Neuron (in vitro differentiated cells): ENCODE results near the gene ABCF2.
A peak's percentile ranks its signal among the peaks of the same experiment; 100 is the strongest.

ENCODE experiments used
- H2AFZ ChIP-seq: one replicate; pipeline ENCODE4 v1.6.1; 2013; ENCODE audit warnings: low read depth, mild to moderate bottlenecking, inconsistent platforms, low read length, moderate library complexity
- H3K27me3 ChIP-seq: one replicate; pipeline ENCODE4 v1.6.1; 2013; ENCODE audit warnings: low read length; ENCODE audit not compliant: insufficient read depth
- H3K36me3 ChIP-seq: one replicate; pipeline ENCODE4 v1.6.1; 2013; ENCODE audit warnings: low read length; ENCODE audit not compliant: insufficient read depth
- H3K4me1 ChIP-seq: one replicate; pipeline ENCODE4 v1.6.1; 2013; ENCODE audit warnings: low read length; ENCODE audit not compliant: insufficient read depth
- H3K4me3 ChIP-seq: 2 replicates; pipeline ENCODE4 v1.5.1; 2013; ENCODE audit warnings: mild to moderate bottlenecking, low read length, moderate library complexity
- H3K9me3 ChIP-seq: one replicate; pipeline ENCODE4 v1.6.1; 2013; ENCODE audit warnings: low read length

Gene ABCF2

DNA sequence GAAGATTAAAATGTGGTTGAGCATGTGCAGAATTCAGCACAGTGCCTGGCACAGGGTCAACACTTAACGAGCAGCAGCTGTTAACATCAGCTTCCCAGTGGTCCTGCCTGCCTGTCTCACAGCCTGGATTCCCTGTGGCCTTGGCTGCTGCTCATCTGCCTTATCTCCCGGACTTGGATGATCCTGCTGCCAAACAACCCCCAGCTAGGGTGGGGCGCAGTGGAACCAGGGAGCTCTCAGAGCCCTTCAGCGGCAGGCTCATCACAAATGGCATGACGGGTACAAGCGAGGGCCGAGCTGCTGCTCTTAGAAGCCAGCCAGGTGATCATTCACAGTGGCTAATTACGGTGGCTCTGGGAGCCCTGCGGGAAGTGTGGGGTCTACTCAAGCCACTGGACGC, 34.5 kb upstream of the ABCF2 start:
- H3K27me3 ChIP-seq: peaks cover 6% of the 10 kb centered on the region
- H3K36me3 ChIP-seq: no peaks in the 10 kb centered on the region
- H2AFZ ChIP-seq: no peak overlapping the region
- H3K9me3 ChIP-seq: no peaks in the 10 kb centered on the region
- no peak overlapping the region for H3K4me3 ChIP-seq
- H3K4me1 ChIP-seq: no peaks in the 10 kb centered on the region

GRCh38 chr7:151260883-151261282, 33.9 kb upstream of the ABCF2 start:
- Histone ChIP-seq H3K36me3 (no peaks in the 10 kb centered on the region), H2AFZ (no peak overlapping the region), H3K27me3 (peaks cover 6% of the 10 kb centered on the region), H3K4me1 (no peaks in the 10 kb centered on the region), H3K9me3 (no peaks in the 10 kb centered on the region), H3K4me3 (no peak overlapping the region)

DNA sequence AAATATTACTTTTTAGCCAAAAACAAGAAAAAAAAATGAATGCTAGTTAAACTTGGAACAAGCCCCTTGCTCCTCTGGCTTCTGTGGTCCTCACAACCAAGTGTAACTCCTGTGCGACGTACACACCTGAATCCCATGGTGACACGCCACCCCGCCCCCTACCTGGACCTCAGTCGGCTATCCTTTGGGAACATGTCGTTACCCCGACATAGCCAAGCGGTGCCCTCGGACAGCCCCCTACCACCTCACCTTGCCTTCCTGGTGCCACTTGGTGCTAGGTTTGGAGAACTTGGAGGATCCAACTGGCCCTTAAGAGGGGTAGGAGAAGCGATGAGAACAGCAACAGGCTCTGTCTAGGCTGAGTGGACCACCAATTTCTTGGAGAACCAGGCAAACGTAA, 33.5 kb upstream of the ABCF2 start:
- H3K4me3 ChIP-seq: no peak overlapping the region
- H3K27me3 ChIP-seq: peaks cover 6% of the 10 kb centered on the region
- no peaks in the 10 kb centered on the region for H3K4me1 ChIP-seq
- H3K9me3 ChIP-seq: no peaks in the 10 kb centered on the region
- H2AFZ ChIP-seq: no peak overlapping the region
- no peaks in the 10 kb centered on the region for H3K36me3 ChIP-seq

DNA sequence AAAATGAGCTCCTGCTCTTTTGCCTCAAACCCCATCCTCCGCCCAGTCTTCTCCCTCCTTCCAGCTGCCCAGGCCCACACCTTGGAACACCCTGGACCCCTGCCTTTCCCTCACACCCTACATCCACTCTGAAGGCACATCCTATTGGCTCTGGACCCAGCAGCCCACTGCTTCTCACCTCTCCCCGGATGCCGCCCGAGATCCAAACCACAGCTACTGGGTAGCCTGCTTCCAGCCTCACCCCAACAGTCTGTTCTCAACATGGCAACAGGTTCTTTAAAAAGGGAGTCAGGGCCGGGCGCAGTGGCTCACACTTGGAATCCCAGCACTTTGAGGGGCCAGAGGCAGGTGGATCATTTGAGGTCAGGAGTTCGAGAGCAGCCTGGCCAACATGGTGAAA, 31.0 kb upstream of the ABCF2 start:
- peaks cover 10% of the 10 kb centered on the region for H3K4me1 ChIP-seq
- no peaks in the 10 kb centered on the region for H3K36me3 ChIP-seq
- no peak overlapping the region for H2AFZ ChIP-seq
- H3K4me3 ChIP-seq: no peak overlapping the region
- H3K27me3 ChIP-seq: peaks cover 2% of the 10 kb centered on the region
- H3K9me3 ChIP-seq: no peaks in the 10 kb centered on the region

DNA sequence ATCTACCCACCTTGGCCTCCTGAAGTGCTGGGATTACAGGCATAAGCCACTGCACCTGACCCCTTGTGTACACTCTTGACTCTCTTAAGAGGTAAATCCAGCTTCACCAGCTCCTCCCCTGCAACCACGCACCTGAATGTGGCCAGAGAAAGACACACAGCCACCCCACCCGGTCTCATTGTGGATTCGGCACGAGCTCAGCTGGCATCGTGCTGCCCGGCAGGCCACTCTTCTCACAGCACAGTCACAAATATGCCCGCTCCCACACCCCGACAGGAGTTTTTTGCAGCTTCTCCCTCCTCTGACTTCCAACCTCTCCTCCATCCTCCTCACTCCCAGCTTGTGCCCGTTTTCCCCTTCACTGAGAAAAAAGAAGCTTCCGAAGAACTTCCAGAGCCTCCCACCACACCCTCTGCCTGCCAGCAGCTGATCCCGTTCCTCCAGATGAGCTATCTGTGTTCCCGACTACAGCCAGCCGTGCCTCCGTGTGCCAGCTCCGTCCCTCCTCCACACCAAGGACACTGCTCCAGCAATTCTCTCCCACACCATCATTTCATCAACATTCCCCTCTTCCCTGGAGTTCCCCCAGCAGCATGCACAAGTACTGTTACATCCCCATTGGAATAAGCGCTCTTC, 29.5 kb upstream of the ABCF2 start:
- Histone ChIP-seq H3K9me3 (no peaks in the 10 kb centered on the region), H3K27me3 (no peaks in the 10 kb centered on the region), H3K36me3 (no peaks in the 10 kb centered on the region), H3K4me1 (peaks cover 14% of the 10 kb centered on the region), H2AFZ (no peak overlapping the region), H3K4me3 (no peak overlapping the region)

DNA sequence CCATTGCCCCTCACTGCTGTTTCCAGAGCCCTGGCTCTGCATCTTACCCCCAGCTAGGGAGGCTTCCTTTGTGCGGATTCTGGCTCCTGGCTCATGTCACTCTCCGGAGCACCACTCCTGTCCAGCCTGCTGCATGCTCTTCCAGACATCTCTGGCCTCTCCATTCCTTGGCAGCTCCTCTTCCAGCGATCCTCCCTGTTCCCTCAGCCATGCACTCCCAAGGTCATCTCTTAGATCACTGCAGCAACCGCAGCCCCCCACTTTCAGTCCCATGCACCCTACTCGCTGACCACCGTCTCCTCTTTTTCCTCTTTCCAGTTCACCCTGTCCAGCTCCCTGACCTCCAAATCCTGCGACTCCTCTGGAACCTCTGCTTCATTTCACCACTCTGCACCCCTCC, 28.4 kb upstream of the ABCF2 start:
- no peak overlapping the region for H2AFZ ChIP-seq

DNA sequence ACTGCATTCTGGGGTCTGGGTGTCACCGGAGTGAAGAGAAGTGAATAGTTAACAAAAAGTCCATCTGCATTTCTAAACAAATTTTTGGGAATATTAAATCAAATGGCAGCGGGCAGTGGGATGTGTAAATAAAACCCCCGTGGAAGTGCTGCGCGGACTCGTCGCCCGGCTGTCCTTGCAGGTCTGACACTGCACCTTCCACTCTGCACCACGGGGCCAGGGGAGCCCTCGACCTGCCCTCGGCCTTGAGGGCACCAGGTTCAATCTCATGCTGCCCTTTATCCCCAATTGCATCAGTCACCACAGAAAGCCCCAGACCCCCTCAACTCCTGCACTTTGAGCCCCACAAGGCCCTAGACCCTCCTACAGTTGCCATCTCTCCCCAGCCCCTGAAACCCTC, 27.8 kb upstream of the ABCF2 start:
- peaks cover 29% of the 10 kb centered on the region for H3K4me1 ChIP-seq
- H2AFZ ChIP-seq: no peak overlapping the region
- H3K9me3 ChIP-seq: no peaks in the 10 kb centered on the region
- H3K27me3 ChIP-seq: no peaks in the 10 kb centered on the region
- no peaks in the 10 kb centered on the region for H3K36me3 ChIP-seq
- H3K4me3 ChIP-seq: no peak overlapping the region

More for the DNA sequence above, 28.4 kb upstream of the ABCF2 start:
- H3K4me3 ChIP-seq: no peak overlapping the region
- H3K27me3 ChIP-seq: no peaks in the 10 kb centered on the region
- H3K36me3 ChIP-seq: no peaks in the 10 kb centered on the region
- H3K4me1 ChIP-seq: peaks cover 23% of the 10 kb centered on the region
- H3K9me3 ChIP-seq: no peaks in the 10 kb centered on the region

- H3K36me3 ChIP-seq: no peaks in the 10 kb centered on the region
- no peak overlapping the region for H3K4me3 ChIP-seq
- H2AFZ ChIP-seq: no peak overlapping the region
- peaks cover 33% of the 10 kb centered on the region for H3K4me1 ChIP-seq
- no peaks in the 10 kb centered on the region for H3K9me3 ChIP-seq
- H3K27me3 ChIP-seq: no peaks in the 10 kb centered on the region
These were observed 27.3 kb upstream of the ABCF2 start for GRCh38 chr7:151254316-151254715.

DNA sequence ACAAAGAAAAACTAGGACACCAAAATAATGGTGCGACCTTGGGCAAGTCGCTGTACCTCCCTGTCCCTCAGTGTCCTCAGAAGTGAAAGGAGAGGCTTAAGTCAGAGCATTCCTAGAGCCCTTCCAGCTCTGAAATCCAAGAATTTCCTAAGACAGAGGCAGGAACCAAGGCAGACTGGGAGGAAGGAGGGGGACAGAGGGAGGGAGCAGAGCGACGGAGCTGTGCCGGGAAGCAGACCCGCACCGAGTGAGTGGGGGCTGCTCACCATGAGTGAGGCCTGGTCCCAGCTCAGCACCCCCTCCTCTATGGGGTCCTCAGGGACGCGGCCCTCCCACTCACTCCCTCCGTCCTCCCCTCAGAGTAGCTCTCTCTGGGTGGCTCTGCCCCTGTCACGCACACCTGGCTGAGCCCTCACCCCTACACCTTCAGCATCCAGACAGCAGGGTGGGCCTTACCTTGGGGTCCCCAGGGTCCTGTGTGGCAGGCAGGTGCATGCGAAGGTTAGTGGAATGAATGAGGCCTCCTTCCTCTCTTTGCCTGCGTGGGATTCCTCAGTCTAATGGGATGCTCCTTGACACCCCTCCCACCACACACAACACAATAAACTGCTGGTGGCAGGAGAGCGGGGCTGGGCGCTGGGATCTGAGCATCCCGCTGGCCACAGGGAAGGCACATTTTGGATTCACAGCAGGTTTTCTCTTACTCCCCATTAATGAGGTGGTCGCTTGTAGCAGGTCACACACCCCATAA, 26.1 kb upstream of the ABCF2 start:
- Histone ChIP-seq H3K4me3 (peak overlapping the region; percentile 57), H3K4me1 (peaks cover 37% of the 10 kb centered on the region), H2AFZ (no peak overlapping the region), H3K36me3 (no peaks in the 10 kb centered on the region), H3K9me3 (no peaks in the 10 kb centered on the region), H3K27me3 (no peaks in the 10 kb centered on the region)

- H3K9me3 ChIP-seq: no peaks in the 10 kb centered on the region
- H3K4me1 ChIP-seq: peaks cover 43% of the 10 kb centered on the region
- no peaks in the 10 kb centered on the region for H3K36me3 ChIP-seq
- H3K4me3 ChIP-seq: peak overlapping the region; percentile 57
- H3K27me3 ChIP-seq: no peaks in the 10 kb centered on the region
- H2AFZ ChIP-seq: no peak overlapping the region
These were observed 25.5 kb upstream of the ABCF2 start for GRCh38 chr7:151252561-151252835.

DNA sequence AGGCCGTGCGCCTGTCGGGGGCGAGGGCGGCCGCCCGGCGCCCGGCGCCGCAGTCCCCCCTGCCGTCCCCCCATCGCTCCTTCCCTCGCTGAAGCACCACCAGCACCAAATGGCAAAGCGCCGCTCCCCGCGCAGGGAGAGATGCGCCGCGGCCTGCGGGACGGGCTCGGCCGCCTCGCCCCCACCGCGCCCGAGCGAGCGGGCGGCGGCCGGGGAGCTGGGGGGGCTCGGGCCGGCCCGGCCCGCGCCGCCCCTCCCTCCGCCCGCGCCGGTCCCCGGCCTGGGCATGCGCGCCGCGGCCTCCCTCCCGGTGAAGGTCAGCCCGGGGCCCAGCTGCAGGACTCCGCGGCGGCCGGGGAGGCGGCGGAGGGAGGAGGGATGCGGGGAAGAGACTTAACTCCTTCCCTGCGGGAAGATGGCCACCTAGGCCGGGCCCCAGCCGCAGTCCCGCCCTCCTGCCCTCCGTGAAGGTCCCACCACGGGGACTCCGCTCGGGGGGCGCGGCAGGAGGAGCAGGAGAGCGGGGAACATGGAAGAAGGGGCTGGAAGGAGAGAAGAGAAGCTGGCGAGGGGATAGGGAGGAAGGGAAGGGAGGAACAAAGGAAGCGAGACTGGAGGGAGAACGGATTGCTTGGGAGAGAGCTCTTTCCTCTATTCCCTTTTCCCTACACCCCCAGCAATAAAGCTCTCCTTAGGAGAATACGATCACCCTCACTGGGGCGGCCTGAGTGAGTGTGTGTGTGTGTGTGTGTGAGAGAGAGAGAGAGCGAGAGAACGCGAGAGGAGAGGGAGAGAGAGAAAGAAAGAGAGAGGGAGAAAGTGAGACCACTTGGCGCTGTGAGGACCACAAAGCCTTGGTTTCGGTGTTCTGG, 24.9 kb upstream of the ABCF2 start:
- Histone ChIP-seq H3K4me1 (peaks cover 49% of the 10 kb centered on the region), H3K9me3 (no peaks in the 10 kb centered on the region), H3K27me3 (no peaks in the 10 kb centered on the region), H2AFZ (peak overlapping the region; percentile 48), H3K36me3 (no peaks in the 10 kb centered on the region), H3K4me3 (peak overlapping the region; percentile 57)

DNA sequence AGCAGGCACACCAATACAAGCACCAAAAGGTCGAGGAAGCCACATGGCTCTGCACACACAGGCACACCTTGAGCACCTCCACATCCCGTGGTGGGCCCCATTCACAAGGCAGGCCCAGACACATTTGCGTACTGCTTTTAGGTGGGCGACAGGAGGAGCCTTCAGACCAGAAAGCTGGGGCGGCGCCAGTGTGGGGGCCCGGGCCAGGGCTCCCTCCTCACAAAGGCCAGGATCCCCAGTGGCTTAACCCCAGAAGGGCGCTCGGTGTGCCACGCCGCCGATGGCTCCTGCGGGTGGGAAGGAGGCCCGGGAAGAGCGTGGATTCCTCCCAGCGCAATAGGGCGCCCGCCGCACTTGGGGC, 24.3 kb upstream of the ABCF2 start:
- H3K27me3 ChIP-seq: no peaks in the 10 kb centered on the region
- H3K4me3 ChIP-seq: peak overlapping the region; percentile 57
- H3K36me3 ChIP-seq: no peaks in the 10 kb centered on the region
- H3K9me3 ChIP-seq: no peaks in the 10 kb centered on the region
- peaks cover 55% of the 10 kb centered on the region for H3K4me1 ChIP-seq
- peak overlapping the region; percentile 48 for H2AFZ ChIP-seq
